H1 (cell line): ENCODE data around the gene RFXANK. TPM values are rescaled to one million over a fixed set of nuclear protein-coding genes. Genes with fewer than 3 reads are reported as not detected.

ENCODE experiments used
- CTCF ChIA-PET: fragments of 300-600 bp; sonication (Branson Sonifier 250); formaldehyde crosslinking; loops from one replicate; lab custom pipeline; 2021; ENCODE audit not compliant: partially characterized antibody; lab: Charles Lee
- POLR2A ChIA-PET: fragments of 300-600 bp; sonication (Branson Sonifier 250); formaldehyde crosslinking; loops from one replicate; lab custom pipeline; 2021; ENCODE audit warnings: inconsistent platforms; ENCODE audit not compliant: partially characterized antibody; lab: Charles Lee
- DNase-seq, 2 experiments: peaks; one replicate each; pipeline versions ENCODE4 v3.0.0 to v3.0.0-alpha.2; 2010 to 2022; ENCODE audit warnings: low spot score in 2 of 2, low read depth in 1 of 2, mixed read lengths in 1 of 2
- FAIRE-seq: peaks from 2 replicates; lab custom pipeline; 2011; peaks lifted over from hg19 to GRCh38; lab: Jason Lieb, UNC
- H2AFZ ChIP-seq: 2 replicates; pipeline ENCODE4 v1.8.1; 2012; ENCODE audit warnings: low read length, inconsistent platforms
- H2AK5ac ChIP-seq: 2 replicates; pipeline ENCODE4 v1.6.1; 2013; ENCODE audit warnings: low read depth, low read length
- H2BK120ac ChIP-seq: replicated peaks from 2 replicates; pipeline ENCODE3; 2013; ENCODE audit warnings: low read depth, low read length, inconsistent platforms
- H2BK12ac ChIP-seq: 2 replicates; pipeline ENCODE4 v1.6.1; 2013; ENCODE audit warnings: low read depth, low read length
- H2BK15ac ChIP-seq: 2 replicates; pipeline ENCODE4 v1.6.1; 2013; ENCODE audit warnings: low read length
- H2BK20ac ChIP-seq: 2 replicates; pipeline ENCODE4 v1.6.1; 2013; ENCODE audit warnings: low read length
- H2BK5ac ChIP-seq: 2 replicates; pipeline ENCODE4 v1.6.1; 2013; ENCODE audit warnings: low read depth, low read length
- H3K14ac ChIP-seq: 2 replicates; pipeline ENCODE4 v1.6.1; 2013; ENCODE audit warnings: inconsistent platforms; ENCODE audit not compliant: insufficient read length
- H3K18ac ChIP-seq: 2 replicates; pipeline ENCODE4 v1.6.1; 2013; ENCODE audit warnings: low read length; ENCODE audit errors: extremely low read depth
- H3K23ac ChIP-seq: 2 replicates; pipeline ENCODE4 v1.6.1; 2013; ENCODE audit warnings: inconsistent platforms; ENCODE audit not compliant: insufficient read length
- H3K23me2 ChIP-seq: 2 replicates; pipeline ENCODE4 v1.6.1; 2013; ENCODE audit warnings: low read depth, low read length
- H3K27ac ChIP-seq: 2 replicates; pipeline ENCODE4 v1.6.1; 2011; ENCODE audit warnings: low read depth, low read length, inconsistent platforms
- H3K27me3 ChIP-seq, 4 experiments: replicated peaks in 1 of 4; 1 replicate in 1 of 4; 2 replicates in 3 of 4; pipeline versions ENCODE4 v1.6.1 to v1.8.1; 2011 to 2013; ENCODE audit warnings: low read length in 3 of 4, mild to moderate bottlenecking in 3 of 4, inconsistent platforms in 2 of 4, mixed read lengths in 2 of 4, moderate library complexity in 1 of 4; ENCODE audit not compliant: control insufficient read depth in 3 of 4, insufficient read depth in 3 of 4; ENCODE audit errors: extremely low read depth in 1 of 4
- H3K36me3 ChIP-seq, 4 experiments: 2 replicates each; pipeline versions ENCODE4 v1.6.1 to v1.8.1; 2011 to 2013; ENCODE audit warnings: mild to moderate bottlenecking in 4 of 4, low read length in 3 of 4, moderate library complexity in 2 of 4, control low read depth in 1 of 4, inconsistent platforms in 1 of 4; ENCODE audit not compliant: insufficient read depth in 4 of 4, control insufficient read depth in 2 of 4
- H3K4ac ChIP-seq: replicated peaks from 2 replicates; pipeline ENCODE3; 2013; ENCODE audit warnings: low read length, low read depth, mixed read lengths, inconsistent platforms; ENCODE audit not compliant: insufficient read length
- H3K4me1 ChIP-seq, 4 experiments: replicated peaks in 1 of 4; 1 replicate in 1 of 4; 2 replicates in 3 of 4; pipeline versions ENCODE4 v1.6.1 to v1.8.1; 2011 to 2013; ENCODE audit warnings: low read length in 3 of 4, inconsistent platforms in 2 of 4, mixed read lengths in 1 of 4; ENCODE audit not compliant: insufficient read depth in 4 of 4, control insufficient read depth in 3 of 4
- H3K4me2 ChIP-seq, 2 experiments: 2 replicates each; pipeline versions ENCODE4 v1.6.1 to v1.8.1; 2011 to 2013; ENCODE audit warnings: low read depth in 2 of 2, low read length in 2 of 2, control low read depth in 1 of 2, inconsistent platforms in 1 of 2, mild to moderate bottlenecking in 1 of 2; ENCODE audit not compliant: insufficient read depth in 1 of 2
- H3K4me3 ChIP-seq, 4 experiments: fragments of 200-600, 300-600 bp in 1 of 4; sonication (generic), shearing (Covaris generic), sonication (Bioruptor Twin) in 1 of 4; 2 replicates each; pipeline versions ENCODE4 v1.5.1 to v1.8.1; 2011 to 2016; ENCODE audit warnings: low read length in 4 of 4, low read depth in 3 of 4, control low read depth in 2 of 4, inconsistent platforms in 2 of 4, mild to moderate bottlenecking in 2 of 4, mixed read lengths in 1 of 4, moderate library complexity in 1 of 4; ENCODE audit not compliant: insufficient read depth in 2 of 4; ENCODE audit errors: extremely low read depth in 1 of 4
- H3K56ac ChIP-seq: replicated peaks from 2 replicates; pipeline ENCODE3; 2013; ENCODE audit warnings: low read depth, mild to moderate bottlenecking, mixed read lengths, low read length, inconsistent platforms; ENCODE audit not compliant: insufficient read length
- H3K79me1 ChIP-seq: 2 replicates; pipeline ENCODE4 v1.6.1; 2013; ENCODE audit warnings: low read depth, low read length, control low read depth
- H3K79me2 ChIP-seq, 2 experiments: 2 replicates each; pipeline versions ENCODE4 v1.6.1 to v1.8.1; 2012 to 2013; ENCODE audit warnings: low read length in 2 of 2, mild to moderate bottlenecking in 2 of 2, inconsistent platforms in 1 of 2; ENCODE audit not compliant: insufficient read depth in 2 of 2, control insufficient read depth in 1 of 2
- H3K9ac ChIP-seq, 4 experiments: replicated peaks in 1 of 4; 1 replicate in 1 of 4; 2 replicates in 3 of 4; pipeline versions ENCODE4 v1.6.1 to v1.8.1; 2011 to 2013; ENCODE audit warnings: low read depth in 3 of 4, low read length in 3 of 4, control low read depth in 2 of 4, mild to moderate bottlenecking in 2 of 4, moderate library complexity in 2 of 4, inconsistent platforms in 1 of 4; ENCODE audit errors: extremely low read depth in 1 of 4
- H3K9me3 ChIP-seq, 2 experiments: 2 replicates each; pipeline versions ENCODE4 v1.6.1 to v1.8.1; 2012 to 2013; ENCODE audit warnings: mild to moderate bottlenecking in 2 of 2, moderate library complexity in 2 of 2, control low read depth in 1 of 2, inconsistent platforms in 1 of 2, low read depth in 1 of 2, low read length in 1 of 2, mixed read lengths in 1 of 2; ENCODE audit not compliant: insufficient read depth in 2 of 2
- H4K20me1 ChIP-seq, 2 experiments: replicated peaks in 1 of 2; 2 replicates each; pipeline versions ENCODE3 to v1.8.1; 2011 to 2013; ENCODE audit warnings: inconsistent platforms in 2 of 2, low read length in 2 of 2, mild to moderate bottlenecking in 1 of 2; ENCODE audit not compliant: insufficient read depth in 2 of 2, control insufficient read depth in 1 of 2
- H4K5ac ChIP-seq: 2 replicates; pipeline ENCODE4 v1.6.1; 2013; ENCODE audit warnings: low read length, low read depth, mixed read lengths, inconsistent platforms; ENCODE audit not compliant: insufficient read length
- H4K8ac ChIP-seq: 2 replicates; pipeline ENCODE4 v1.8.0; 2013; ENCODE audit warnings: mild to moderate bottlenecking, moderate library complexity, low read length, inconsistent platforms; ENCODE audit not compliant: insufficient read depth; ENCODE audit errors: extremely low read depth
- H4K91ac ChIP-seq: replicated peaks from 2 replicates; pipeline ENCODE3; 2013; ENCODE audit warnings: low read length, mixed read lengths, inconsistent platforms; ENCODE audit not compliant: insufficient read length
- BRCA1 ChIP-seq: IDR thresholded peaks from 2 replicates; pipeline ENCODE4 v1.6.1; 2012; ENCODE audit warnings: low read depth, low read length, improper control_type of control experiment
- CBX5 ChIP-seq: fragments of 300-800, 300-1000 bp; sonication (generic); IDR thresholded peaks from 2 replicates; pipeline ENCODE4 v1.7.1; 2016; ENCODE audit warnings: antibody characterized with exemption, low read length, low read depth
- CEBPB ChIP-seq: IDR thresholded peaks from 2 replicates; pipeline ENCODE4 v1.6.1; 2012; ENCODE audit warnings: low read depth, low read length
- CTBP2 ChIP-seq: IDR thresholded peaks from 2 replicates; pipeline ENCODE4 v1.7.0; 2011; ENCODE audit warnings: borderline replicate concordance, mild to moderate bottlenecking, moderate library complexity, mixed read lengths, low read length; ENCODE audit not compliant: insufficient read depth, insufficient read length
- EGR1 ChIP-seq: IDR thresholded peaks from 2 replicates; pipeline ENCODE4 v1.6.1; 2011; ENCODE audit warnings: low read depth, low read length, borderline replicate concordance
- FOSL1 ChIP-seq: IDR thresholded peaks from 2 replicates; pipeline ENCODE4 v1.6.1; 2011; ENCODE audit warnings: mild to moderate bottlenecking, low read depth, low read length, moderate library complexity; ENCODE audit not compliant: insufficient read depth
- JUN ChIP-seq: IDR thresholded peaks from 2 replicates; pipeline ENCODE4 v1.6.1; 2011; ENCODE audit warnings: low read depth, mild to moderate bottlenecking, improper control_type of control experiment, low read length
- NANOG ChIP-seq: IDR thresholded peaks from 2 replicates; pipeline ENCODE4 v1.6.1; 2011; ENCODE audit warnings: low read length, low read depth, mild to moderate bottlenecking, inconsistent platforms; ENCODE audit not compliant: insufficient read depth, poor library complexity, severe bottlenecking
- RAD21 ChIP-seq, 2 experiments: IDR thresholded peaks in 1 of 2; conservative IDR thresholded peaks in 1 of 2; 2 replicates each; pipeline ENCODE4 v1.6.1; 2011; ENCODE audit warnings: low read depth in 2 of 2, low read length in 2 of 2, improper control_type of control experiment in 1 of 2, inconsistent platforms in 1 of 2, mild to moderate bottlenecking in 1 of 2, moderate library complexity in 1 of 2
- RNF2 ChIP-seq: fragments of 200-900, 300-1000 bp; sonication (generic); IDR thresholded peaks from 2 replicates; pipeline ENCODE4 v1.7.1; 2016; ENCODE audit warnings: borderline replicate concordance, low read depth, mild to moderate bottlenecking, antibody characterized with exemption, low read length; ENCODE audit not compliant: poor library complexity, severe bottlenecking; ENCODE audit errors: missing control alignments
- SRF ChIP-seq: IDR thresholded peaks from 2 replicates; pipeline ENCODE4 v1.6.1; 2011; ENCODE audit warnings: mild to moderate bottlenecking, low read depth, low read length, moderate library complexity
- TAF7 ChIP-seq: optimal IDR thresholded peaks from 2 replicates; pipeline ENCODE3; 2011; ENCODE audit warnings: low read depth, mild to moderate bottlenecking, inconsistent platforms, low read length, moderate library complexity, borderline replicate concordance
- ZNF274 ChIP-seq: IDR thresholded peaks from 2 replicates; pipeline ENCODE4 v1.7.0; 2012; ENCODE audit warnings: low read length, borderline replicate concordance; ENCODE audit errors: extremely low read depth
- WGBS, 2 experiments: shearing (Covaris generic) in 1 of 2; methylation state at CpG; one replicate each; pipeline versions ENCODE4 v1.1.6 to v1.1.7; 2013 to 2015; ENCODE audit warnings: low lambda C conversion rate in 2 of 2, mixed read lengths in 2 of 2, inconsistent platforms in 1 of 2, low coverage in 1 of 2, missing lambda C conversion rate in 1 of 2; ENCODE audit not compliant: insufficient replicate concordance in 2 of 2, insufficient coverage in 1 of 2, insufficient read length in 1 of 2; ENCODE audit errors: extremely low coverage in 1 of 2, missing lambda C conversion rate in 1 of 2; 5-methylcytosine and 5-hydroxymethylcytosine counted together
- polyA plus RNA-seq, 7 experiments: library from polyadenylated mRNA; depleted of rRNA in 3 of 7; stranded (reverse) in 5 of 7; unstranded in 2 of 7; fragments of >200 nt in 5 of 7; fragments of 200-250 nt in 2 of 7; gene quantifications; 1 replicate in 5 of 7; 2 replicates in 1 of 7; 4 replicates in 1 of 7; pipeline versions ENCODE4 v1.2.1 to v1.2.3, GENCODE V29; 2011 to 2013; ENCODE audit warnings: missing spikeins in 2 of 7, mixed read lengths in 2 of 7
- total RNA-seq: library from RNA; stranded (reverse); fragmentation: NEBNext Ultra II Directional; extraction: Animal tissue kit (Norgen Biotek cat#: 25700); gene quantifications from 2 replicates; pipeline ENCODE4 v1.2.1, GENCODE V29; 2021

Gene RFXANK
- total and polyA plus RNA-seq, 2 of the 8 experiments (the other 6 are each of a cell fraction or from before 2014, with no cell fraction given) = 72.9 to 87.5 TPM

DNA sequence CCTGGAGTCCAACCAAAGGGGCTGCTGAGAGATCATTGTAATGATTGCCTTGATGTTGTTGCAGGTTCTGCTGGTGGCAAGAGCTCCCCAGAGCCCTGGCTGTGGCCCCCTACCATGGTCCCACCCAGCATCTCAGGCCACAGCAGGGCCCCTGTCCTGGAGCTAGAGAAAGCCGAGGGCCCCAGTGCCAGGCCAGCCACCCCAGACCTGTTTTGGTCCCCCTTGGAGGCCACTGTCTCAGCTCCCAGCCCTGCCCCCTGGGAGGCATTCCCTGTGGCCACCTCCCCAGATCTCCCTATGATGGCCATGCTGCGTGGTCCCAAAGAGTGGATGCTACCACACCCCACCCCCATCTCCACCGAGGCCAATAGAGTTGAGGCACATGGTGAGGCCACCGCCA lies 35.2 kb downstream of the RFXANK start:
- FAIRE-seq = no peak
- Histone ChIP-seq H2BK15ac (no peak overlapping the region), H3K27ac (no peak overlapping the region), H2BK20ac (no peak overlapping the region), H3K14ac (no peak overlapping the region), H3K18ac (no peak overlapping the region), H4K5ac (no peak overlapping the region), H4K20me1 (no peaks in the 10 kb centered on the region), H2BK120ac (no peak overlapping the region), H2BK5ac (no peak overlapping the region), H3K79me1 (no peaks in the 10 kb centered on the region), H4K91ac (no peak overlapping the region), H3K4me3 (no peak overlapping the region), H3K23me2 (peaks cover 5% of the 10 kb centered on the region; the same call in 1 of the 2 replicates), H3K4ac (no peak overlapping the region), H3K4me2 (no peak overlapping the region), H3K79me2 (no peaks in the 10 kb centered on the region), H3K56ac (no peak overlapping the region), H3K23ac (no peak overlapping the region), H4K8ac (no peak overlapping the region), H3K9me3 (peaks cover 4 to 5% of the 10 kb centered on the region in 2 experiments; a peak in 2 of 4 replicates), H3K4me1 (peaks cover 0 to 7% (median 3%) of the 10 kb centered on the region in 4 experiments; a peak in 4 of 7 replicates), H2AK5ac (no peak overlapping the region), H2AFZ (no peak overlapping the region), H3K27me3 (peaks cover 2 to 16% (median 11%) of the 10 kb centered on the region in 4 experiments), H3K36me3 (no peaks in the 10 kb centered on the region), H3K9ac (no peak overlapping the region), H2BK12ac (no peak overlapping the region)
- DNase-seq = no peak
- POLR2A ChIA-PET = interaction anchor here (1.5 kb wide), 1 partner anchor 18 kb away, joined by 3 read pairs; no protein-coding TSS in a partner anchor
- WGBS, 2 experiments = 87% methylated on average over 4 of the region's 4 CpGs; no CpG with 5 or more reads in 1 of the 2 experiments
- CTCF ChIA-PET = interaction anchor here (0.6 to 2.5 kb wide), 7 partner anchors 13 to 111 kb away, joined by 3 to 7 read pairs (median 3); no protein-coding TSS in a partner anchor
- no peak for TF ChIP-seq CBX5
- TF ChIP-seq EGR1 = no peak
- TF ChIP-seq CTBP2 = no peak
- TF ChIP-seq BRCA1 = no peak
- no peak for TF ChIP-seq ZNF274
- no peak for TF ChIP-seq NANOG
- TF ChIP-seq SRF = no peak
- TF ChIP-seq RNF2 = no peak
- TF ChIP-seq CEBPB = no peak
- no peak for TF ChIP-seq TAF7
- no peak for TF ChIP-seq RAD21 (IDR thresholded peaks at IDR 0.05 in 1 of 2, conservative IDR thresholded peaks at IDR 0.05 in 1 of 2; ENCODE audit: low read depth in 2 of 2, low read length in 2 of 2)
- no peak for TF ChIP-seq FOSL1
- TF ChIP-seq JUN = no peak
